Fibroblast of mammary gland (primary cell): ENCODE measurements around the gene ZC3H4.
A peak's percentile ranks its signal among the peaks of the same experiment; 100 is the strongest.
"Not testable (repeated sequence)": the region's sequence is repeated elsewhere in the genome, so short reads cannot be mapped to it uniquely, and the experiment has no call there.

Source experiments
- DNase-seq: peaks from one replicate; pipeline ENCODE4 v3.0.0-alpha.2; 2010; ENCODE audit warnings: low read depth
- H3K4me3 ChIP-seq: 2 replicates; pipeline ENCODE4 v1.5.1; 2011; ENCODE audit warnings: low read depth, mild to moderate bottlenecking, low read length, moderate library complexity; ENCODE audit not compliant: control insufficient read depth
- TF ChIP-seq, protein P1 (sequence below): conservative IDR thresholded peaks from 2 replicates; pipeline ENCODE4 v1.5.1; 2011; ENCODE audit warnings: low read depth, low read length, inconsistent platforms; ENCODE audit not compliant: control insufficient read depth, insufficient read depth

Gene ZC3H4

DNA sequence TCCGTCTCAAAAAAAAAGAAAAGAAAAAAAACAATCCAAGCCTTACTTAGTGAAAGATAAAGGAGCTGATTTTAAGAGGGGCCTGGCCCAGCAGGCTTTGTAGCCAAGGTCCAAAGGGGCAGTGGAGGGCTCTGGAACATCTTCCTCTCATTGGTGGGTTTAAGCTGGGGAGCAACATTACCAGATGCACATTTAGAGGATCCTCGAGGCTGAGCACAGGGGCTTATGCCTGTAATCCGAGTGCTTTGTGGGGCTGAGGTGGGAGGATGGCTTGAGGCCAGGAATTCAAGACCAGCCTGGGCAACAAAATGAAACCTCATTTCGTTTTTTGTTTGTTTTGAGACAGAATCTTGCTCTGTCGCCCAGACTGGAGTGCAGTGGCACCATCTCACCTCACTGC is 57.2 kb downstream of the ZC3H4 start:
- TF ChIP-seq, protein P1, sequence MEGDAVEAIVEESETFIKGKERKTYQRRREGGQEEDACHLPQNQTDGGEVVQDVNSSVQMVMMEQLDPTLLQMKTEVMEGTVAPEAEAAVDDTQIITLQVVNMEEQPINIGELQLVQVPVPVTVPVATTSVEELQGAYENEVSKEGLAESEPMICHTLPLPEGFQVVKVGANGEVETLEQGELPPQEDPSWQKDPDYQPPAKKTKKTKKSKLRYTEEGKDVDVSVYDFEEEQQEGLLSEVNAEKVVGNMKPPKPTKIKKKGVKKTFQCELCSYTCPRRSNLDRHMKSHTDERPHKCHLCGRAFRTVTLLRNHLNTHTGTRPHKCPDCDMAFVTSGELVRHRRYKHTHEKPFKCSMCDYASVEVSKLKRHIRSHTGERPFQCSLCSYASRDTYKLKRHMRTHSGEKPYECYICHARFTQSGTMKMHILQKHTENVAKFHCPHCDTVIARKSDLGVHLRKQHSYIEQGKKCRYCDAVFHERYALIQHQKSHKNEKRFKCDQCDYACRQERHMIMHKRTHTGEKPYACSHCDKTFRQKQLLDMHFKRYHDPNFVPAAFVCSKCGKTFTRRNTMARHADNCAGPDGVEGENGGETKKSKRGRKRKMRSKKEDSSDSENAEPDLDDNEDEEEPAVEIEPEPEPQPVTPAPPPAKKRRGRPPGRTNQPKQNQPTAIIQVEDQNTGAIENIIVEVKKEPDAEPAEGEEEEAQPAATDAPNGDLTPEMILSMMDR, result no peak
- no peak for DNase-seq
- H3K4me3 ChIP-seq, result no peak overlapping the region

- DNase-seq, H3K4me3 ChIP-seq: not testable (repeated sequence)
Observed at GRCh38 chr19:47050562-47050961, 63.0 kb downstream of the ZC3H4 start.

DNA sequence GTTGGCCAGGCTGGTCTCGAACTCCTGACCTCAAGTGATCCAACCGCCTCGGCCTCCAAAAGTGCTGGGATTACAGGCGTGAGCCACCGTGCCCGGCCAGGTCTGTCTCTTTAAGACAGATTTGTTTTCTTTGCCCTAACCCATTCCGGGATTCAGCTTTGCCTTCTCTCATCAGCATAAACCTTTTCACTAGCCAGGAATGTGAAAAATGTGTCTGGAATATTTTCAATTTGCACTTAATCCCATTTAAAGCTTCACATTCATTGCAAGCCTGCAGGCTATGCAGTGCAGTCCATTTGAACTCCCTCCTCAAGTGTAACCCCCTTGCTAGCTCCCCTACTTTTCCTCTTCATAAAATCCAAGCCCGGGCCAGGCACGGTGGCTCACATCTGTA is 64.3 kb downstream of the ZC3H4 start:
- peak; percentile 6 for DNase-seq
- no peak overlapping the region for H3K4me3 ChIP-seq

DNA sequence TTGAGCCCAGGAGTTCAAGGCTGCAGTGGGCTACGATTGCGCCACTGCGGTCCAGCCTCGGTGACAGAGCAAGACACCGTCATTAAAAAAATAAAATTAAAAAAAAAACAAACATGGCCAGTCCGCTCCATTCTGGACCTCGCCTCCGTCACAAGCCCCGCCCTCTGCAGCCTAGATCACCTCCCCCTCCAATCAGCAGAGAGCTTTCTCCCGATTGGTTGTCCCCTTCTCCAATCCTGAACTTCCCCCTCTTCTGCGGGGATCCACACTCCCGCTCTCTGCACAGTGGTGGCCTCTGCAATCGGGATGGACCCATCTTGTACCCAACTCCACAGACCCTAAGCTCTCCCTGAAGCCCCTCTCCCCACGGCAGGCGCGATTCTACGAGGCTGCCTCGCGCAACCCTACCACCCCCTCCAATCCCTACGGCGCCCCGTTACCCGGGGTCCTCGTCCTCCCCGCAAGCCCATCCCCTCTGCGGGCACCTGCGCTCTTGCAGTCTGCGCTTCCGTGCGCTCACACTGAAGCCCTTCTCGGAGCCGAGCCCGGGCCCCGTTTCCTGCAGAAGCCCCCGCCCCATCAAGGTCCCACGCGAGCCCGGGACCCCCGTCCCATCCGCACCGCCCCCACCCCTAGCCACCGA is 65.7 kb downstream of the ZC3H4 start:
- TF ChIP-seq, protein P1, result no peak
- peak overlapping the region; percentile 71 for H3K4me3 ChIP-seq
- peak; percentile 94 for DNase-seq

More for the DNA sequence above, 64.3 kb downstream of the ZC3H4 start:
- TF ChIP-seq, protein P1, result no peak

GRCh38 chr19:47047272-47047762 is 66.3 kb downstream of the ZC3H4 start:
- peak overlapping the region; percentile 71 for H3K4me3 ChIP-seq
- TF ChIP-seq, protein P1, result no peak
- DNase-seq, result no peak

GRCh38 chr19:47045867-47046470 is 67.6 kb downstream of the ZC3H4 start:
- no peak for DNase-seq
- TF ChIP-seq, protein P1, result no peak

More at GRCh38 chr19:47045867-47046470, 67.6 kb downstream of the ZC3H4 start:
- H3K4me3 ChIP-seq, result no peak overlapping the region
